ENCODE measurements around the gene BANF1.

DNA sequence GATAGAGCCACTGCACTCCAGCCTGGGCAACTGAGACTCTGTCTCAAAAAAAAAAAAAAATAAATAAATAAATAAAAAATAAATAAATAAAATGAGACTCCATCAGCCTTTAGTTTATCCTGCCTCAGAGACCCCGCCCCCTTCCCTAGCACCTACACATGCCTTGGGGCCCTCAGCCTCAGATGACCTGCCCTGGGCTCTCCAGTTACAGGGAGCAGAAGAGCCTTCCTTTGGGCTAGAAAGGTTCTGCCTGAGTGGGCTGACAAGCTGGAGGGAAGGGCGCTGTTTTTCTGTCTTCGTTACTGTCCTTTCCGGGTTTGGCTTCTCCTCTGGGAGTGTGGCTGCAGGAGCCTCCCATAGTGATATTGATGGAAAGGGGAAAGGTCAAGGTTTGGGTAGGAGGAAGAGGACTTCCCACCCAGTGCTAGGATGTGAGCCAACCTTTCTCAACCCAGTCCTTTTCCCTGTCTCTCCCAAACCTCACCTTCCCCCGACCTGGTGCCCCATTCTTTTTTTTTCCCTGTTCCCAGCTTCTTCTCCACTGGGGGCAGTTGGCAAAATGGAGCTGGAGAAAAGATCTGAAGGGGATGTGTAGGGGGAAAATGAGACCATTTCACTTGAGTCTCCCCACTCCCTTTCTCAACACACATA, 48.4 kb downstream of the BANF1 start:
- TF ChIP-seq, protein P1, sequence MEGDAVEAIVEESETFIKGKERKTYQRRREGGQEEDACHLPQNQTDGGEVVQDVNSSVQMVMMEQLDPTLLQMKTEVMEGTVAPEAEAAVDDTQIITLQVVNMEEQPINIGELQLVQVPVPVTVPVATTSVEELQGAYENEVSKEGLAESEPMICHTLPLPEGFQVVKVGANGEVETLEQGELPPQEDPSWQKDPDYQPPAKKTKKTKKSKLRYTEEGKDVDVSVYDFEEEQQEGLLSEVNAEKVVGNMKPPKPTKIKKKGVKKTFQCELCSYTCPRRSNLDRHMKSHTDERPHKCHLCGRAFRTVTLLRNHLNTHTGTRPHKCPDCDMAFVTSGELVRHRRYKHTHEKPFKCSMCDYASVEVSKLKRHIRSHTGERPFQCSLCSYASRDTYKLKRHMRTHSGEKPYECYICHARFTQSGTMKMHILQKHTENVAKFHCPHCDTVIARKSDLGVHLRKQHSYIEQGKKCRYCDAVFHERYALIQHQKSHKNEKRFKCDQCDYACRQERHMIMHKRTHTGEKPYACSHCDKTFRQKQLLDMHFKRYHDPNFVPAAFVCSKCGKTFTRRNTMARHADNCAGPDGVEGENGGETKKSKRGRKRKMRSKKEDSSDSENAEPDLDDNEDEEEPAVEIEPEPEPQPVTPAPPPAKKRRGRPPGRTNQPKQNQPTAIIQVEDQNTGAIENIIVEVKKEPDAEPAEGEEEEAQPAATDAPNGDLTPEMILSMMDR (IDR thresholded peaks at IDR 0.05; ENCODE audit: extremely low read depth in 1 of 2, insufficient read depth in 1 of 2, low read depth in 1 of 2, low read length in 2 of 2) = no peak
- TF ChIP-seq POLR2A (IDR thresholded peaks at IDR 0.05; ENCODE audit: low read depth, low read length) (no peak), POLR2AphosphoS5 (IDR thresholded peaks at IDR 0.05; ENCODE audit: insufficient read depth, low read depth, low read length) (no peak), GATA2 (IDR thresholded peaks at IDR 0.05; ENCODE audit: insufficient read depth, insufficient read length, low read depth, low read length) (no peak), FOS (IDR thresholded peaks at IDR 0.05; ENCODE audit: borderline replicate concordance, insufficient read depth, low read length) (no peak), EZH2 (IDR thresholded peaks at IDR 0.05; ENCODE audit: borderline replicate concordance, low read depth, low read length, severe bottlenecking) (no peak), MYC (IDR thresholded peaks at IDR 0.05; ENCODE audit: low read depth, low read length) (no peak)
- TF ChIP-seq, protein P2, sequence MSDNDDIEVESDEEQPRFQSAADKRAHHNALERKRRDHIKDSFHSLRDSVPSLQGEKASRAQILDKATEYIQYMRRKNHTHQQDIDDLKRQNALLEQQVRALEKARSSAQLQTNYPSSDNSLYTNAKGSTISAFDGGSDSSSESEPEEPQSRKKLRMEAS (IDR thresholded peaks at IDR 0.05; ENCODE audit: insufficient read depth, insufficient read length) = no peak

Measured in endothelial cell of umbilical vein (primary cell).